Vagina (tissue), 2 donors: ENCODE data around the gene SRRD. TPM values are rescaled to one million over a fixed set of nuclear protein-coding genes. Genes with fewer than 3 reads are reported as not detected.

ENCODE experiments used
- DNase-seq, 2 donors: peaks; one replicate each; pipeline ENCODE4 v3.0.0-alpha.2; 2017; ENCODE audit errors: extremely low spot score in 2 of 2
- H3K27ac ChIP-seq: fragments of 200-600 bp; sonication (generic); one replicate; pipeline ENCODE4 v1.5.1; 2019
- H3K27me3 ChIP-seq: fragments of 200-600 bp; sonication (generic); one replicate; pipeline ENCODE4 v1.5.1; 2019
- H3K36me3 ChIP-seq, 2 donors: fragments of 200-600 bp; sonication (generic); one replicate each; pipeline ENCODE4 v1.5.1; 2017 to 2019
- H3K4me1 ChIP-seq: fragments of 200-600 bp; sonication (generic); one replicate; pipeline ENCODE4 v1.5.1; 2019
- H3K4me3 ChIP-seq, 2 donors: fragments of 200-600 bp; sonication (generic); 1 replicate in 1 of 2; 2 replicates in 1 of 2; pipeline ENCODE4 v1.5.1; 2016 to 2019
- H3K9me3 ChIP-seq: fragments of 200-600 bp; sonication (generic); one replicate; pipeline ENCODE4 v1.5.1; 2019
- CTCF ChIP-seq, 3 experiments: fragments of 450-650 bp in 2 of 3; fragments of 200-600 bp in 1 of 3; sonication (generic) in 1 of 3; IDR thresholded peaks; one replicate each; pipeline ENCODE4 v1.5.1; 2017 to 2019; ENCODE audit warnings: antibody characterized with exemption in 3 of 3, mild to moderate bottlenecking in 2 of 3, moderate library complexity in 2 of 3
- POLR2A ChIP-seq, 2 donors: fragments of 450-650 bp; IDR thresholded peaks; one replicate each; pipeline ENCODE4 v1.6.1; 2017; ENCODE audit warnings: antibody characterized with exemption in 2 of 2, mild to moderate bottlenecking in 2 of 2, moderate library complexity in 2 of 2
- POLR2AphosphoS5 ChIP-seq, 2 donors: sonication (generic); formaldehyde crosslinking; IDR thresholded peaks; one replicate each; pipeline ENCODE4 v1.9.0; 2017; ENCODE audit warnings: antibody characterized with exemption in 2 of 2, mild to moderate bottlenecking in 2 of 2, low read depth in 1 of 2; ENCODE audit not compliant: insufficient read depth in 1 of 2
- intact Hi-C: fragments of 100-400 bp; cut with DNase I; formaldehyde crosslinking; loops from one replicate; pipeline ENCODE4 v1.15.1; 2023
- total RNA-seq: library from RNA; depleted of rRNA; stranded (reverse); fragments of >200 nt; gene quantifications from one replicate; pipeline ENCODE4 v1.2.3, GENCODE V29; 2016

SRRD gene
- total RNA-seq, 1 donor from 2014 or later: 11.0 TPM

GRCh38 chr22:26512149-26512793 is 28.6 kb downstream of the SRRD start, which contains the start of gene TFIP11:
Gene TFIP11 (minus strand): TSS chr22:26512473. CDS start chr22:26510272, 2,201 bp downstream.
- Histone ChIP-seq H3K4me1 (peaks cover 27% of the 10 kb centered on the region), H3K27ac (peak within 1 kb of the TSS; percentile 60), H3K9me3 (no peaks in the 10 kb centered on the region), H3K36me3 (peaks cover 0 to 28% of the 10 kb centered on the region in 2 donors), H3K27me3 (no peaks in the 10 kb centered on the region), H3K4me3 (peak within 1 kb of the TSS; percentile 86 to 89)
- DNase-seq: peak; percentile 89 to 98
- no peak for TF ChIP-seq POLR2A (IDR thresholded peaks at IDR 0.05)
- TF ChIP-seq POLR2AphosphoS5 (IDR thresholded peaks at IDR 0.05; ENCODE audit: insufficient read depth in 1 of 2, low read depth in 1 of 2): peak; percentile 92 to 97
- intact Hi-C loops: no loop called here

- Histone ChIP-seq H3K4me1 (peaks cover 27% of the 10 kb centered on the region), H3K9me3 (no peaks in the 10 kb centered on the region), H3K27ac (no peak overlapping the region), H3K4me3 (no peak overlapping the region), H3K27me3 (no peaks in the 10 kb centered on the region), H3K36me3 (peaks cover 0 to 13% of the 10 kb centered on the region in 2 donors)
- intact Hi-C loops: no loop called here
- no peak for TF ChIP-seq POLR2A (IDR thresholded peaks at IDR 0.05)
- no peak for TF ChIP-seq CTCF (IDR thresholded peaks at IDR 0.05)
- TF ChIP-seq POLR2AphosphoS5 (IDR thresholded peaks at IDR 0.05; ENCODE audit: insufficient read depth in 1 of 2, low read depth in 1 of 2): no peak
- DNase-seq: no peak
These were observed 30.2 kb downstream of the SRRD start for GRCh38 chr22:26513838-26514237.

GRCh38 chr22:26514419-26515161 is 30.9 kb downstream of the SRRD start:
- no peaks in the 10 kb centered on the region for H3K9me3 ChIP-seq
- DNase-seq: no peak
- TF ChIP-seq CTCF (IDR thresholded peaks at IDR 0.05): no peak
- no peak for TF ChIP-seq POLR2AphosphoS5 (IDR thresholded peaks at IDR 0.05; ENCODE audit: insufficient read depth in 1 of 2, low read depth in 1 of 2)
- TF ChIP-seq POLR2A (IDR thresholded peaks at IDR 0.05): no peak
- intact Hi-C loops: no loop called here
- no peak overlapping the region for H3K27ac ChIP-seq
- peaks cover 27% of the 10 kb centered on the region for H3K4me1 ChIP-seq
- H3K36me3 ChIP-seq: peaks cover 0 to 6% of the 10 kb centered on the region in 2 donors
- no peaks in the 10 kb centered on the region for H3K27me3 ChIP-seq
- no peak overlapping the region for H3K4me3 ChIP-seq

GRCh38 chr22:26515931-26516330 is 32.3 kb downstream of the SRRD start:
- DNase-seq: no peak
- no peak overlapping the region for H3K4me3 ChIP-seq
- no peaks in the 10 kb centered on the region for H3K9me3 ChIP-seq
- no peaks in the 10 kb centered on the region for H3K36me3 ChIP-seq
- H3K27ac ChIP-seq: no peak overlapping the region
- no peaks in the 10 kb centered on the region for H3K27me3 ChIP-seq
- TF ChIP-seq POLR2AphosphoS5 (IDR thresholded peaks at IDR 0.05; ENCODE audit: insufficient read depth in 1 of 2, low read depth in 1 of 2) (no peak), POLR2A (IDR thresholded peaks at IDR 0.05) (no peak), CTCF (IDR thresholded peaks at IDR 0.05) (no peak)
- peaks cover 21% of the 10 kb centered on the region for H3K4me1 ChIP-seq
- intact Hi-C loops: no loop called here

GRCh38 chr22:26516503-26516902 is 32.8 kb downstream of the SRRD start:
- Histone ChIP-seq H3K27me3 (no peaks in the 10 kb centered on the region), H3K9me3 (no peaks in the 10 kb centered on the region), H3K4me3 (no peak overlapping the region), H3K4me1 (peaks cover 15% of the 10 kb centered on the region), H3K36me3 (no peaks in the 10 kb centered on the region), H3K27ac (no peak overlapping the region)
- intact Hi-C loops: no loop called here
- no peak for DNase-seq
- TF ChIP-seq POLR2AphosphoS5 (IDR thresholded peaks at IDR 0.05; ENCODE audit: insufficient read depth in 1 of 2, low read depth in 1 of 2) (no peak), CTCF (IDR thresholded peaks at IDR 0.05) (no peak)
